WTC11 (cell line): Measurements from ENCODE around the gene WARS2. TPM values are rescaled to one million over a fixed set of nuclear protein-coding genes. Genes with fewer than 3 reads are reported as not detected.

Experiments
- ATAC-seq: fragments of 200-7000 bp; cut with Tn5 transposase; 2 replicates; pipeline ENCODE4 v1.10.0; 2021; ENCODE audit warnings: mild to moderate bottlenecking, moderate library complexity
- CTCF ChIA-PET: fragments of 300-600 bp; sonication (Branson Sonifier 250); formaldehyde crosslinking; loops from one replicate; lab custom pipeline; 2021; ENCODE audit warnings: antibody characterized with exemption; lab: Charles Lee
- POLR2A ChIA-PET: fragments of 350-600 bp; sonication (Branson Sonifier 250); formaldehyde crosslinking; loops from one replicate; lab custom pipeline; 2021; ENCODE audit warnings: antibody characterized with exemption; lab: Charles Lee
- DNase-seq: peaks from one replicate; pipeline ENCODE4 v3.0.0; 2021; ENCODE audit warnings: low spot score
- H3K27ac Mint-ChIP-seq: 2 replicates; pipeline ENCODE4 v1.8.0; 2021; ENCODE audit warnings: mixed read lengths
- H3K27me3 Mint-ChIP-seq: 2 replicates; pipeline ENCODE4 v1.8.0; 2021; ENCODE audit warnings: low read depth, mild to moderate bottlenecking, moderate library complexity, mixed read lengths
- H3K36me3 Mint-ChIP-seq: 2 replicates; pipeline ENCODE4 v1.8.0; 2021; ENCODE audit warnings: mixed read lengths
- H3K4me1 Mint-ChIP-seq: 2 replicates; pipeline ENCODE4 v1.8.0; 2022; ENCODE audit warnings: mixed read lengths
- H3K4me3 Mint-ChIP-seq: 2 replicates; pipeline ENCODE4 v1.8.0; 2021; ENCODE audit warnings: mild to moderate bottlenecking, moderate library complexity, mixed read lengths
- H3K9me3 Mint-ChIP-seq: 2 replicates; pipeline ENCODE4 v1.8.0; 2021; ENCODE audit warnings: mixed read lengths
- ARID4B ChIP-seq: sonication (generic); formaldehyde crosslinking; IDR thresholded peaks from 2 replicates; pipeline ENCODE4 v1.8.0; 2023; ENCODE audit warnings: missing genetic modification reagents, mild to moderate bottlenecking, borderline replicate concordance
- E2F4 ChIP-seq: sonication (generic); formaldehyde crosslinking; IDR thresholded peaks from 2 replicates; pipeline ENCODE4 v1.8.1; 2022; ENCODE audit warnings: low read depth, mild to moderate bottlenecking, moderate library complexity, missing genetic modification reagents, borderline replicate concordance
- ETV6 ChIP-seq: sonication (generic); formaldehyde crosslinking; IDR thresholded peaks from 2 replicates; pipeline ENCODE4 v1.8.1; 2022; ENCODE audit warnings: mild to moderate bottlenecking, missing genetic modification reagents
- FOXP1 ChIP-seq: sonication (generic); formaldehyde crosslinking; IDR thresholded peaks from 2 replicates; pipeline ENCODE4 v1.8.0; 2022; ENCODE audit warnings: missing genetic modification reagents, mild to moderate bottlenecking, moderate library complexity, borderline replicate concordance
- MAX ChIP-seq: sonication (generic); formaldehyde crosslinking; IDR thresholded peaks from 2 replicates; pipeline ENCODE4 v1.8.0; 2022; ENCODE audit warnings: mild to moderate bottlenecking, missing genetic modification reagents
- MXD4 ChIP-seq: fragments of 250-450 bp; sonication (Bioruptor Pico); IDR thresholded peaks from 2 replicates; pipeline ENCODE4 v1.8.0; 2021; ENCODE audit warnings: mild to moderate bottlenecking, moderate library complexity, borderline replicate concordance
- NFE2L1 ChIP-seq: sonication (generic); formaldehyde crosslinking; IDR thresholded peaks from 2 replicates; pipeline ENCODE4 v1.8.1; 2023; ENCODE audit warnings: missing genetic modification reagents
- OVOL2 ChIP-seq: fragments of 250-450 bp; sonication (Bioruptor Pico); IDR thresholded peaks from 2 replicates; pipeline ENCODE4 v1.9.0; 2021; ENCODE audit warnings: mild to moderate bottlenecking, borderline replicate concordance
- RORB ChIP-seq: fragments of 250-450 bp; sonication (Bioruptor Pico); IDR thresholded peaks from 2 replicates; pipeline ENCODE4 v1.9.0; 2021; ENCODE audit warnings: mild to moderate bottlenecking
- TEAD1 ChIP-seq: sonication (generic); formaldehyde crosslinking; IDR thresholded peaks from 2 replicates; pipeline ENCODE4 v1.8.0; 2022; ENCODE audit warnings: mild to moderate bottlenecking, missing genetic modification reagents
- USF1 ChIP-seq: sonication (generic); formaldehyde crosslinking; IDR thresholded peaks from 2 replicates; pipeline ENCODE4 v1.8.0; 2022; ENCODE audit warnings: mild to moderate bottlenecking, missing genetic modification reagents
- ZNF138 ChIP-seq: sonication (generic); formaldehyde crosslinking; conservative IDR thresholded peaks from 2 replicates; pipeline ENCODE4 v1.8.1; 2022; ENCODE audit warnings: mild to moderate bottlenecking, moderate library complexity, missing genetic modification reagents
- ZNF232 ChIP-seq: sonication (generic); formaldehyde crosslinking; IDR thresholded peaks from 2 replicates; pipeline ENCODE4 v1.8.0; 2022; ENCODE audit warnings: mild to moderate bottlenecking, missing genetic modification reagents
- ZNF263 ChIP-seq: sonication (generic); formaldehyde crosslinking; IDR thresholded peaks from 2 replicates; pipeline ENCODE4 v1.8.1; 2022; ENCODE audit warnings: low read depth, mild to moderate bottlenecking, moderate library complexity, missing genetic modification reagents
- ZNF281 ChIP-seq: sonication (generic); formaldehyde crosslinking; IDR thresholded peaks from 2 replicates; pipeline ENCODE4 v1.8.0; 2023; ENCODE audit warnings: mild to moderate bottlenecking, missing genetic modification reagents
- ZNF317 ChIP-seq: sonication (generic); formaldehyde crosslinking; IDR thresholded peaks from 2 replicates; pipeline ENCODE4 v1.8.1; 2023; ENCODE audit warnings: low read depth, mild to moderate bottlenecking, moderate library complexity, missing genetic modification reagents, borderline replicate concordance
- ZNF416 ChIP-seq: fragments of 250-450 bp; sonication (Bioruptor Pico); IDR thresholded peaks from 2 replicates; pipeline ENCODE4 v1.9.0; 2021; ENCODE audit warnings: mild to moderate bottlenecking, inconsistent platforms
- ZSCAN18 ChIP-seq: fragments of 250-450 bp; sonication (Bioruptor Pico); IDR thresholded peaks from 2 replicates; pipeline ENCODE4 v2.1.2; 2022; ENCODE audit warnings: mild to moderate bottlenecking, moderate library complexity
- total RNA-seq: library from RNA; stranded (reverse); gene quantifications from 3 replicates; pipeline ENCODE4 v1.2.3, GENCODE V29; 2021

Gene WARS2
- total RNA-seq, 1 experiment from 2014 or later = 9.3 TPM

GRCh38 chr1:119091618-119092017, 48.8 kb downstream of the WARS2 start:
- H3K27me3 Mint-ChIP-seq = no peaks in the 10 kb centered on the region
- H3K9me3 Mint-ChIP-seq = no peaks in the 10 kb centered on the region
- peaks cover 12% of the 10 kb centered on the region for H3K4me1 Mint-ChIP-seq
- H3K4me3 Mint-ChIP-seq = no peak overlapping the region
- ChIA-PET POLR2A (no interaction called here), CTCF (no interaction called here)
- DNase-seq (no peak), ATAC-seq (no peak)
- no peak overlapping the region for H3K27ac Mint-ChIP-seq
- H3K36me3 Mint-ChIP-seq = no peaks in the 10 kb centered on the region; the same call in 1 of the 2 replicates
- TF ChIP-seq ETV6 = no peak
- TF ChIP-seq OVOL2 (CRISPR knock-in tag) = no peak
- TF ChIP-seq MAX (CRISPR knock-in tag) = no peak

- CTCF ChIA-PET = interaction anchor here (1.5 kb wide), 1 partner anchor 43 kb away, joined by 4 read pairs; no protein-coding TSS in a partner anchor
- peak; percentile 81 for TF ChIP-seq ZNF317 (CRISPR knock-in tag)
- TF ChIP-seq ZNF232 (CRISPR knock-in tag) = no peak
- no peak overlapping the region for H3K4me3 Mint-ChIP-seq
- POLR2A ChIA-PET = no interaction called here
- ATAC-seq (no peak), DNase-seq (no peak)
- no peaks in the 10 kb centered on the region; the same call in 1 of the 2 replicates for H3K36me3 Mint-ChIP-seq
- H3K4me1 Mint-ChIP-seq = peaks cover 12% of the 10 kb centered on the region
- no peaks in the 10 kb centered on the region for H3K27me3 Mint-ChIP-seq
- no peak overlapping the region for H3K27ac Mint-ChIP-seq
- H3K9me3 Mint-ChIP-seq = no peaks in the 10 kb centered on the region
Measured at GRCh38 chr1:119090250-119090649, 50.2 kb downstream of the WARS2 start.

- ATAC-seq (no peak), DNase-seq (no peak)
- CTCF ChIA-PET = no interaction called here
- no peaks in the 10 kb centered on the region for H3K27me3 Mint-ChIP-seq
- no peaks in the 10 kb centered on the region; the same call in 1 of the 2 replicates for H3K9me3 Mint-ChIP-seq
- no peaks in the 10 kb centered on the region; the same call in 1 of the 2 replicates for H3K36me3 Mint-ChIP-seq
- H3K4me3 Mint-ChIP-seq = no peak overlapping the region
- H3K4me1 Mint-ChIP-seq = peaks cover 12% of the 10 kb centered on the region
- no peak overlapping the region for H3K27ac Mint-ChIP-seq
- POLR2A ChIA-PET = no interaction called here
- TF ChIP-seq E2F4 (CRISPR knock-in tag) = no peak
- no peak for TF ChIP-seq USF1 (CRISPR knock-in tag)
- TF ChIP-seq MXD4 (CRISPR knock-in tag) = no peak
- TF ChIP-seq ZNF138 (CRISPR knock-in tag) = no peak
- TF ChIP-seq TEAD1 = no peak
- TF ChIP-seq ZSCAN18 (CRISPR knock-in tag) = no peak
- no peak for TF ChIP-seq RORB (CRISPR knock-in tag)
- no peak for TF ChIP-seq FOXP1 (CRISPR knock-in tag)
- TF ChIP-seq ARID4B (CRISPR knock-in tag) = no peak
- no peak for TF ChIP-seq ZNF263 (CRISPR knock-in tag)
- TF ChIP-seq NFE2L1 (CRISPR knock-in tag) = no peak
- TF ChIP-seq ZNF416 = no peak
- no peak for TF ChIP-seq MAX (CRISPR knock-in tag)
- no peak for TF ChIP-seq ZNF281
Measured at GRCh38 chr1:119086830-119087229, 53.6 kb downstream of the WARS2 start.
